ENCODE data around the gene PLXNA4. TPM values are rescaled to one million over a fixed set of nuclear protein-coding genes. Genes with fewer than 3 reads are reported as not detected.

PLXNA4 gene
- polyA plus RNA-seq, 1 experiment = 0.22 TPM

DNA sequence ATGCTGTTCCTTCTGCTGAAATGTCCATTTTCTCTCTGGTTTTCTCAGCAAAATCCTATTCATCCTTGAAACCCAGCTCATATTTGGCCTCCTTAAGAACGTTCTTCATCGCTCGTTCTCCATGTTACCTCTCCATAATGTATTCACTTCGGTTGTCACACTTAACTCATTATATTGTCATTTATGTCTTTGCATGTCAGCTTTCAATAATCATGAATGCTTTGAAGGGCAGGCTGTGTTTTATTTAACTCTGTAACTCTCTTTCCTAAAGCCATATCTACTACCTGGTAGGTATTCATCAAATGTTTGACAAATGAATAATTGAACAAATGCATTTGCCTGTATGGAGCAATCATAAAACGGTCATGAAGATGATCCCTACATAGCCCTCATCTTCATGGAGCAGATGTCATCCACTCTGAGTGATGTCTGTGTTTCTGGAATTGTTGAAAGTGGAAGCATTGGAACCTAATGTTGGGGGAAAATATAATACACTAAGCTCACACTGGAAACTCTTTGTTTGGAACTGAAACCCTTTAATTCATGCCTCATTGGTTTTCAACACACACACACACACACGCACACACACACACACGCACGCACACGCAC lies 303.4 kb downstream of the PLXNA4 start:
- H3K4me3 ChIP-seq (ENCODE audit: low read depth, low read length) = no peak overlapping the region
- H3K36me3 ChIP-seq (ENCODE audit: control insufficient read depth, insufficient read depth, low read length) = no peaks in the 10 kb centered on the region
- H3K27me3 ChIP-seq (ENCODE audit: control insufficient read depth, insufficient read depth, low read length) = no peaks in the 10 kb centered on the region
- TF ChIP-seq, protein P1, sequence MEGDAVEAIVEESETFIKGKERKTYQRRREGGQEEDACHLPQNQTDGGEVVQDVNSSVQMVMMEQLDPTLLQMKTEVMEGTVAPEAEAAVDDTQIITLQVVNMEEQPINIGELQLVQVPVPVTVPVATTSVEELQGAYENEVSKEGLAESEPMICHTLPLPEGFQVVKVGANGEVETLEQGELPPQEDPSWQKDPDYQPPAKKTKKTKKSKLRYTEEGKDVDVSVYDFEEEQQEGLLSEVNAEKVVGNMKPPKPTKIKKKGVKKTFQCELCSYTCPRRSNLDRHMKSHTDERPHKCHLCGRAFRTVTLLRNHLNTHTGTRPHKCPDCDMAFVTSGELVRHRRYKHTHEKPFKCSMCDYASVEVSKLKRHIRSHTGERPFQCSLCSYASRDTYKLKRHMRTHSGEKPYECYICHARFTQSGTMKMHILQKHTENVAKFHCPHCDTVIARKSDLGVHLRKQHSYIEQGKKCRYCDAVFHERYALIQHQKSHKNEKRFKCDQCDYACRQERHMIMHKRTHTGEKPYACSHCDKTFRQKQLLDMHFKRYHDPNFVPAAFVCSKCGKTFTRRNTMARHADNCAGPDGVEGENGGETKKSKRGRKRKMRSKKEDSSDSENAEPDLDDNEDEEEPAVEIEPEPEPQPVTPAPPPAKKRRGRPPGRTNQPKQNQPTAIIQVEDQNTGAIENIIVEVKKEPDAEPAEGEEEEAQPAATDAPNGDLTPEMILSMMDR (IDR thresholded peaks at IDR 0.05; ENCODE audit: insufficient read depth, low read depth, low read length) = no peak
- DNase-seq (ENCODE audit: low read depth) = no peak
- ChIA-PET POLR2A (no interaction called here), CTCF (no interaction called here)

DNA sequence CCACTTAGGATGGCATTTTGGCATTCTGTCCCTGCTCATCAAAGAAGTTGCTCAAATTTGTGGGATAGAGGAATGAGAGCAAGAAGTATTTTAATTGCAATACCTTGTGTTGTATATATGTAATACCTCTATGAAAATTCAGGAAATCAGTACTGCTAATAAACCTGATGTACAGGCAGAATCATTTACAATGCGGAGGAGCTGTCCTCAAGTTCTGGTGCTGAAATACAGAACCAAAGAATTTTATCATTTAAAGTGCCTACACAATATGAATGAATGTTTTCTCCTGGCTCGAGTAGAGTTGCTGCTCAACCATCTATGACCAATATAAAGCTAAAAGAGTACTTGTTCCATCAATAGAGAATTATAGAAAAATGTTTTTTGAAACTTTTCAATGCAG lies 305.8 kb downstream of the PLXNA4 start:
- TF ChIP-seq, protein P1 (IDR thresholded peaks at IDR 0.05; ENCODE audit: insufficient read depth, low read depth, low read length) = no peak
- Histone ChIP-seq H3K4me3 (ENCODE audit: low read depth, low read length) (no peak overlapping the region), H3K36me3 (ENCODE audit: control insufficient read depth, insufficient read depth, low read length) (no peaks in the 10 kb centered on the region), H3K27me3 (ENCODE audit: control insufficient read depth, insufficient read depth, low read length) (no peaks in the 10 kb centered on the region)
- ChIA-PET POLR2A (no interaction called here), CTCF (interaction anchor here (0.8 to 1.2 kb wide), 2 partner anchors 266 to 409 kb away, joined by 3 read pairs; no protein-coding TSS in a partner anchor)
- DNase-seq (ENCODE audit: low read depth) = no peak

DNA sequence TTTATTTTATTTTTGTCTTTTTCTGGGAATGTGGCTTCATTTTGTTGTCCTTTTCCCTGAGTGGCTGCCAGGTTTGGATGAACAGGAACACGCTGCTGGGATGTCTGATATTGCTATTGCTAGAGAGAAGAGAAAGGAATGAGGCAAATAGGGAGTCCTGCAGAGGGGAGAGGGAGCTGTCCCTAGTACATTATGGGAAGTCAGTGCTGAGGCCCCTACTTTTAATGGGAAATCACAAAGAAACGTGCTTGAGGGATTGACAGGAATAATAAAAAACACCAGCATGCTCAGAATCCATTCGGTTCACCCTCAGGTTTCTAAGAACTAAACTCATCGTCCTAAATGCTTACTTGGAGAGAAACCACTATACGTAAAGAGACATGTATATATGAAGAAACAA lies 306.6 kb downstream of the PLXNA4 start:
- Histone ChIP-seq H3K36me3 (ENCODE audit: control insufficient read depth, insufficient read depth, low read length) (no peaks in the 10 kb centered on the region), H3K4me3 (ENCODE audit: low read depth, low read length) (no peak overlapping the region), H3K27me3 (ENCODE audit: control insufficient read depth, insufficient read depth, low read length) (no peaks in the 10 kb centered on the region)
- CTCF ChIA-PET = no interaction called here
- POLR2A ChIA-PET = no interaction called here
- TF ChIP-seq, protein P1 (IDR thresholded peaks at IDR 0.05; ENCODE audit: insufficient read depth, low read depth, low read length) = no peak
- no peak for DNase-seq (ENCODE audit: low read depth)

DNA sequence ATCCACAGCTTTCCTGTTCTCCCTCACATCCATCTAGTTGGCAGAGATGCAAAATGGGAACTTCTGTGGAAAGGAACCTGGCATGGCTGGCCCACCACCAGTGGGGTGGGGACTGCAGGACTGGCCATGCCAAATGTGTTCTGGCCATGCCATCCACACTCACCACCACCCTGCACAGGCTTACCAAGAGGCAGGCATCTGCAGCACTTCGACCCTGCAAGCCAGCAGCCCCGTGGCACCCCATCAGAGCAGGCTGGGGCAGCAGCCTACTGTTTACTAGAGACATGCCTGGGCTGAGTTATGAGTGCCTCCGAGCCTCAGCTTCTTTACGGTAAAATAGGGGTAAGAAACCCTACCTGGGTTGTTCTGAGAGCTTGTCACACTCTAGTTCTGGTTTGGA lies 313.1 kb downstream of the PLXNA4 start:
- Histone ChIP-seq H3K36me3 (ENCODE audit: control insufficient read depth, insufficient read depth, low read length) (no peaks in the 10 kb centered on the region), H3K27me3 (ENCODE audit: control insufficient read depth, insufficient read depth, low read length) (no peaks in the 10 kb centered on the region), H3K4me3 (ENCODE audit: low read depth, low read length) (no peak overlapping the region)
- CTCF ChIA-PET = no interaction called here
- TF ChIP-seq, protein P1 (IDR thresholded peaks at IDR 0.05; ENCODE audit: insufficient read depth, low read depth, low read length) = no peak
- no peak for DNase-seq (ENCODE audit: low read depth)
- POLR2A ChIA-PET = no interaction called here

DNA sequence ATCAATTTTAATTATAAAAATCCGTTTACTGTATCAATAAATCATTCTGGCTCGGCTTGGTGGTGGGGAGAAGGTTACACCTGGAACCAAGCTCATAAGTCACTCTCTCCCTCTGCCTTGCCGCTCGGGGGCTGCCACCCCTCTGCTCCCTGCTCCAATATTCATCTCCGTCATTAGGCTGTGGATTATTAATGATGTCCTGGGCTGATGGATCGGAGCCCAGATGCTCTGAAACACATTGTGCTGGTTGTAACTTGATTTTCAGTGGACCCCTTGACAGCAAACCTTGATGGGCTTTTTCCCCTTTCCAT lies 314.2 kb downstream of the PLXNA4 start:
- CTCF ChIA-PET = no interaction called here
- TF ChIP-seq, protein P1 (IDR thresholded peaks at IDR 0.05; ENCODE audit: insufficient read depth, low read depth, low read length) = no peak

More for the DNA sequence above, 314.2 kb downstream of the PLXNA4 start:
- H3K4me3 ChIP-seq (ENCODE audit: low read depth, low read length) = no peak overlapping the region
- POLR2A ChIA-PET = no interaction called here
- H3K27me3 ChIP-seq (ENCODE audit: control insufficient read depth, insufficient read depth, low read length) = no peaks in the 10 kb centered on the region
- no peaks in the 10 kb centered on the region for H3K36me3 ChIP-seq (ENCODE audit: control insufficient read depth, insufficient read depth, low read length)
- no peak for DNase-seq (ENCODE audit: low read depth)
